ENCODE data around the gene GPC3. TPM values are rescaled to one million over a fixed set of nuclear protein-coding genes. Genes with fewer than 3 reads are reported as not detected.

The GPC3 gene
- total RNA-seq, 1 experiment from 2014 or later: 0.24 TPM

- TF ChIP-seq EZH2 (IDR thresholded peaks at IDR 0.05; ENCODE audit: borderline replicate concordance, low read depth, low read length, poor library complexity, severe bottlenecking) (no peak), CTCF (conservative IDR thresholded peaks at IDR 0.05; ENCODE audit: low read depth, low read length) (no peak)
- Histone ChIP-seq H3K27ac (ENCODE audit: low read depth, low read length, poor library complexity, severe bottlenecking) (no peak overlapping the region), H3K4me1 (ENCODE audit: insufficient read depth, low read length, poor library complexity, severe bottlenecking) (no peaks in the 10 kb centered on the region), H3K9me3 (ENCODE audit: low read depth, low read length, poor library complexity, severe bottlenecking) (no peaks in the 10 kb centered on the region), H3K27me3 (replicated peaks; ENCODE audit: insufficient read depth, low read depth, low read length, poor library complexity) (peaks cover 4% of the 10 kb centered on the region), H3K4me3 (ENCODE audit: low read depth, low read length, poor library complexity, severe bottlenecking) (no peak overlapping the region), H3K36me3 (ENCODE audit: insufficient read depth, low read length, poor library complexity, severe bottlenecking) (no peaks in the 10 kb centered on the region)
- no peak for DNase-seq (ENCODE audit: low spot score)
- intact Hi-C loops (cut with micrococcal nuclease; ENCODE audit: unreplicated experiment): no loop called here
- POLR2A ChIA-PET (ENCODE audit: low non-redundant PET): no interaction called here
- BruUV-seq (replicated peaks): no TSS peak
- CTCF ChIA-PET: no interaction called here
Measured at GRCh38 chrX:133984857-133985163, 584 bp downstream of the GPC3 start.

GRCh38 chrX:133983974-133984845, 1.2 kb downstream of the GPC3 start:
- no peak overlapping the region for H3K27ac ChIP-seq (ENCODE audit: low read depth, low read length, poor library complexity, severe bottlenecking)
- intact Hi-C loops (cut with micrococcal nuclease; ENCODE audit: unreplicated experiment): no loop called here
- no peaks in the 10 kb centered on the region for H3K4me1 ChIP-seq (ENCODE audit: insufficient read depth, low read length, poor library complexity, severe bottlenecking)
- TF ChIP-seq CTCF (conservative IDR thresholded peaks at IDR 0.05; ENCODE audit: low read depth, low read length): no peak
- TF ChIP-seq EZH2 (IDR thresholded peaks at IDR 0.05; ENCODE audit: borderline replicate concordance, low read depth, low read length, poor library complexity, severe bottlenecking): no peak
- BruUV-seq (replicated peaks): no TSS peak
- H3K36me3 ChIP-seq (ENCODE audit: insufficient read depth, low read length, poor library complexity, severe bottlenecking): no peaks in the 10 kb centered on the region
- DNase-seq (ENCODE audit: low spot score): no peak
- H3K4me3 ChIP-seq (ENCODE audit: low read depth, low read length, poor library complexity, severe bottlenecking): no peak overlapping the region
- H3K9me3 ChIP-seq (ENCODE audit: low read depth, low read length, poor library complexity, severe bottlenecking): no peaks in the 10 kb centered on the region
- ChIA-PET POLR2A (ENCODE audit: low non-redundant PET) (no interaction called here), CTCF (no interaction called here)
- peaks cover 4% of the 10 kb centered on the region for H3K27me3 ChIP-seq (replicated peaks; ENCODE audit: insufficient read depth, low read depth, low read length, poor library complexity)

DNA sequence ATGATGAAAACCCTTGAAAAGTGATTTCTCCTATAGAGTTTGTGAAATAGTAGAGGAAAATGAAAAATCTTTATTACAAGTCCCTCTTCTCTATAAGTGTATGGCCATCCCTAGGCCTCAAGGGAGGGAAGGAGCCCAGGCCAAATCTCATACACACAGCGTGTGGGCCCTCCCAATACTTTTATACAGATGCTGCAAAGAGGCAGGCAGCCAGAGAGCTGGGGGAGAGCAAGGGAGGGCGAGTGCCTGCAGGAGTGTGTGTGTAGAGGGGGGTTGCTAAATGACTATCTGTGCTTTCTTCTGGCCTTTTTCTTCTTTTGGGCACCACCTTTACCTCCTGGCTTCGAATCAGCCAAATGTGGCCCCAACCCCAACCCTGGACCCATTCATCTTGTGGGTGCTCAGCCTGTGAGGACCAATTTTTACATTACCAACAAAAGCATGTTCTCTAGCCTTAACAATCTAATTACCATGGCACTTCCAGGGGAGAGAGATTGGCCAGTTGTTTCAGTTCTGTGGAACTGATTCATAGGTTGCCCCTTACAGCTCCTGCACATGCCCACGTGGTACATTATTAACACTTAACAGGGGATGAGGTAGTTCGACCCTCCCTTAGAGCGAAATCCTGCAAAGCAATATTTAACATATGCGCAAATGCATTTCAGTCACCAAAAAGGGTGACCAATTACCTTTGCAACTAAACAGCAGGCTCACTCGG, 2.0 kb downstream of the GPC3 start:
- no TSS peak for BruUV-seq (replicated peaks)
- intact Hi-C loops (cut with micrococcal nuclease; ENCODE audit: unreplicated experiment): no loop called here
- Histone ChIP-seq H3K4me1 (ENCODE audit: insufficient read depth, low read length, poor library complexity, severe bottlenecking) (no peaks in the 10 kb centered on the region), H3K36me3 (ENCODE audit: insufficient read depth, low read length, poor library complexity, severe bottlenecking) (no peaks in the 10 kb centered on the region), H3K27me3 (replicated peaks; ENCODE audit: insufficient read depth, low read depth, low read length, poor library complexity) (peaks cover 4% of the 10 kb centered on the region), H3K9me3 (ENCODE audit: low read depth, low read length, poor library complexity, severe bottlenecking) (no peaks in the 10 kb centered on the region), H3K4me3 (ENCODE audit: low read depth, low read length, poor library complexity, severe bottlenecking) (no peak overlapping the region), H3K27ac (ENCODE audit: low read depth, low read length, poor library complexity, severe bottlenecking) (no peak overlapping the region)
- no peak for DNase-seq (ENCODE audit: low spot score)
- ChIA-PET POLR2A (ENCODE audit: low non-redundant PET) (no interaction called here), CTCF (no interaction called here)
- TF ChIP-seq EZH2 (IDR thresholded peaks at IDR 0.05; ENCODE audit: borderline replicate concordance, low read depth, low read length, poor library complexity, severe bottlenecking): no peak
- no peak for TF ChIP-seq CTCF (conservative IDR thresholded peaks at IDR 0.05; ENCODE audit: low read depth, low read length)
